Prostate gland (tissue), 2 donors: Measurements from ENCODE around the gene MEF2A.

Source experiments
- POLR2A ChIP-seq: fragments of 450-650 bp; IDR thresholded peaks from one replicate; pipeline ENCODE4 v1.6.1; 2016; ENCODE audit warnings: antibody characterized with exemption, mild to moderate bottlenecking
- TF ChIP-seq, protein P1 (sequence below), 4 experiments: fragments of 200-600 bp in 2 of 4; fragments of 450-650 bp in 2 of 4; sonication (generic) in 2 of 4; IDR thresholded peaks; 1 replicate in 3 of 4; 2 replicates in 1 of 4; pipeline ENCODE4 v1.5.1; 2016 to 2019; ENCODE audit warnings: antibody characterized with exemption in 4 of 4, mild to moderate bottlenecking in 2 of 4, moderate library complexity in 2 of 4

DNA sequence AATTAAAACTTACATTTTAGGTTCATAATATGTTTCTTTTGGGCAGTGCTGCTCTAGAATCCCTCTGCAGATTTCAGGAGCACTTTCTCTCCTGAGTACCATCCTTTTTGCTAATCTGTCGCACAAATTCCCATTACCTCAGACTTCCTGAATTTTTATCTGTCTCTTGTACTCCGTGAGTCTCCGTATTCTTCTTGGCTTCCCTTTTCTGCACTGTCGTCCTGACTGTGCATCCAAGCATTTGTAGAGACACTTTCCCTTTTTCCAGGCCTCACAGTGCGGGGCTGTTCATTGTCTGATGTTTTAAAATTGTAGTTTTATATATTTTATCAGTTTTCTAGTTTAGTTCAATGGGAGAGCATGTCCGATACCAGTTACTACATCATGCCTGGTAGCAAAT lies 27.3 kb downstream of the MEF2A start:
- TF ChIP-seq, protein P1, sequence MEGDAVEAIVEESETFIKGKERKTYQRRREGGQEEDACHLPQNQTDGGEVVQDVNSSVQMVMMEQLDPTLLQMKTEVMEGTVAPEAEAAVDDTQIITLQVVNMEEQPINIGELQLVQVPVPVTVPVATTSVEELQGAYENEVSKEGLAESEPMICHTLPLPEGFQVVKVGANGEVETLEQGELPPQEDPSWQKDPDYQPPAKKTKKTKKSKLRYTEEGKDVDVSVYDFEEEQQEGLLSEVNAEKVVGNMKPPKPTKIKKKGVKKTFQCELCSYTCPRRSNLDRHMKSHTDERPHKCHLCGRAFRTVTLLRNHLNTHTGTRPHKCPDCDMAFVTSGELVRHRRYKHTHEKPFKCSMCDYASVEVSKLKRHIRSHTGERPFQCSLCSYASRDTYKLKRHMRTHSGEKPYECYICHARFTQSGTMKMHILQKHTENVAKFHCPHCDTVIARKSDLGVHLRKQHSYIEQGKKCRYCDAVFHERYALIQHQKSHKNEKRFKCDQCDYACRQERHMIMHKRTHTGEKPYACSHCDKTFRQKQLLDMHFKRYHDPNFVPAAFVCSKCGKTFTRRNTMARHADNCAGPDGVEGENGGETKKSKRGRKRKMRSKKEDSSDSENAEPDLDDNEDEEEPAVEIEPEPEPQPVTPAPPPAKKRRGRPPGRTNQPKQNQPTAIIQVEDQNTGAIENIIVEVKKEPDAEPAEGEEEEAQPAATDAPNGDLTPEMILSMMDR (IDR thresholded peaks at IDR 0.05) = no peak
- TF ChIP-seq POLR2A = no peak
